ENCODE measurements around the gene CC2D2B. TPM values are rescaled to one million over a fixed set of nuclear protein-coding genes. Genes with fewer than 3 reads are reported as not detected.

Gene CC2D2B
- total and polyA plus RNA-seq, 2 experiments from 2014 or later = 0.24 to 0.92 TPM

GRCh38 chr10:96017191-96017687, 109.5 kb downstream of the CC2D2B start:
- no peaks in the 10 kb centered on the region for H4K20me1 ChIP-seq (replicated peaks; ENCODE audit: insufficient read depth)
- no peaks in the 10 kb centered on the region for H3K36me3 ChIP-seq (ENCODE audit: insufficient read depth)
- peak; percentile 84 to 90 for TF ChIP-seq CTCF (conservative IDR thresholded peaks at IDR 0.05; ENCODE audit: low read depth in 2 of 2)
- no peak for TF ChIP-seq ZNF114 (CRISPR knock-in tag; IDR thresholded peaks at IDR 0.05)
- no peak for TF ChIP-seq STAT1 (IDR thresholded peaks at IDR 0.05; ENCODE audit: unreplicated experiment)
- TF ChIP-seq JUNB (IDR thresholded peaks at IDR 0.05; ENCODE audit: unreplicated experiment) = no peak
- no peak for TF ChIP-seq ZNF462 (CRISPR knock-in tag; IDR thresholded peaks at IDR 0.05)
- no peak for TF ChIP-seq EZH2phosphoT487 (IDR thresholded peaks at IDR 0.05; ENCODE audit: unreplicated experiment)
- no peak for TF ChIP-seq CREB1 (CRISPR knock-in tag; IDR thresholded peaks at IDR 0.05; ENCODE audit: low read depth)
- TF ChIP-seq POLR2AphosphoS5 (IDR thresholded peaks at IDR 0.05; ENCODE audit: low read depth) = no peak
- H3K27me3 ChIP-seq (ENCODE audit: insufficient read depth) = no peaks in the 10 kb centered on the region
- H3K27ac ChIP-seq (ENCODE audit: low read depth) = no peak overlapping the region
- H3K79me2 ChIP-seq (replicated peaks; ENCODE audit: insufficient read depth) = no peaks in the 10 kb centered on the region
- no peaks in the 10 kb centered on the region for H3F3A ChIP-seq (replicated peaks; ENCODE audit: low read depth)
- peaks cover 4% of the 10 kb centered on the region; the same call in 2 of the 3 replicates for H3K4me1 Mint-ChIP-seq
- H3K4me1 ChIP-seq (ENCODE audit: insufficient read depth) = no peaks in the 10 kb centered on the region
- H3K27ac Mint-ChIP-seq = no peak overlapping the region
- H3K4me2 ChIP-seq = no peak overlapping the region
- no peak overlapping the region for H3K4me3 Mint-ChIP-seq
- H3K36me3 Mint-ChIP-seq (ENCODE audit: low read depth) = no peaks in the 10 kb centered on the region
- DNase-seq (ENCODE audit: low spot score) (peak; percentile 83), ATAC-seq (peak; percentile 95)
- H2AFZ ChIP-seq = no peak overlapping the region
- H3K4me3 ChIP-seq = no peak overlapping the region
- H3K9me2 ChIP-seq (ENCODE audit: insufficient read depth) = no peaks in the 10 kb centered on the region
- H3K27me3 Mint-ChIP-seq (ENCODE audit: insufficient read depth, low read depth, poor library complexity) = peaks cover 5% of the 10 kb centered on the region
- H3K9me3 Mint-ChIP-seq = no peaks in the 10 kb centered on the region

All from GM23338 (cell line).